Chondrocyte (in vitro differentiated cells): ENCODE data around the gene TEKT1. TPM values are rescaled to one million over a fixed set of nuclear protein-coding genes. Genes with fewer than 3 reads are reported as not detected.
"Not testable (repeated sequence)": the region's sequence is repeated elsewhere in the genome, so short reads cannot be mapped to it uniquely, and the experiment has no call there.

Source experiments
- DNase-seq: peaks from one replicate; pipeline ENCODE4 v3.0.0; 2021; ENCODE audit warnings: mixed read lengths, low spot score
- H3K27ac Mint-ChIP-seq: one replicate; pipeline ENCODE4 v1.8.0; 2021; ENCODE audit warnings: mild to moderate bottlenecking, moderate library complexity, mixed read lengths; ENCODE audit not compliant: unreplicated experiment
- H3K27me3 Mint-ChIP-seq: 2 replicates; pipeline ENCODE4 v1.8.0; 2021; ENCODE audit warnings: low read depth, mixed read lengths
- H3K36me3 Mint-ChIP-seq: 2 replicates; pipeline ENCODE4 v1.8.0; 2021; ENCODE audit warnings: low read depth, mixed read lengths
- H3K4me1 Mint-ChIP-seq: 2 replicates; pipeline ENCODE4 v1.8.0; 2021; ENCODE audit warnings: low read depth, mild to moderate bottlenecking, mixed read lengths
- H3K4me3 Mint-ChIP-seq: one replicate; pipeline ENCODE4 v1.8.0; 2021; ENCODE audit warnings: mild to moderate bottlenecking, moderate library complexity, mixed read lengths; ENCODE audit not compliant: unreplicated experiment
- H3K9me3 Mint-ChIP-seq: 2 replicates; pipeline ENCODE4 v1.8.0; 2021; ENCODE audit warnings: low read depth, mixed read lengths
- CTCF ChIP-seq: fragments of 200-600 bp; sonication (generic); IDR thresholded peaks from 2 replicates; pipeline ENCODE4 v1.5.0; 2021; ENCODE audit warnings: antibody characterized with exemption, mild to moderate bottlenecking, moderate library complexity
- long read RNA-seq: library from polyadenylated mRNA; stranded (forward); transcript quantifications from one replicate; pipeline ENCODE4 v2.0.0, GENCODE V29; 2021
- total RNA-seq: library from RNA; stranded (reverse); gene quantifications from 3 replicates; pipeline ENCODE4 v1.2.1, GENCODE V29; 2021

TEKT1 gene
- not detected in 3 replicates for total RNA-seq
- long read RNA-seq: 0 reads

GRCh38 chr17:6831661-6832263, at the start of gene TEKT1:
TEKT1 (minus strand) TSS chr17:6831729; CDS start chr17:6830376, 1,353 bp downstream.
- no peak for DNase-seq
- no peaks in the 10 kb centered on the region for H3K9me3 Mint-ChIP-seq
- peaks cover 63% of the 10 kb centered on the region for H3K27me3 Mint-ChIP-seq
- H3K4me3 Mint-ChIP-seq: peak within 1 kb of the TSS; percentile 49
- H3K36me3 Mint-ChIP-seq: no peaks in the 10 kb centered on the region
- H3K4me1 Mint-ChIP-seq: peaks cover 2% of the 10 kb centered on the region
- TF ChIP-seq CTCF: no peak
- no peak within 1 kb of the TSS for H3K27ac Mint-ChIP-seq

DNA sequence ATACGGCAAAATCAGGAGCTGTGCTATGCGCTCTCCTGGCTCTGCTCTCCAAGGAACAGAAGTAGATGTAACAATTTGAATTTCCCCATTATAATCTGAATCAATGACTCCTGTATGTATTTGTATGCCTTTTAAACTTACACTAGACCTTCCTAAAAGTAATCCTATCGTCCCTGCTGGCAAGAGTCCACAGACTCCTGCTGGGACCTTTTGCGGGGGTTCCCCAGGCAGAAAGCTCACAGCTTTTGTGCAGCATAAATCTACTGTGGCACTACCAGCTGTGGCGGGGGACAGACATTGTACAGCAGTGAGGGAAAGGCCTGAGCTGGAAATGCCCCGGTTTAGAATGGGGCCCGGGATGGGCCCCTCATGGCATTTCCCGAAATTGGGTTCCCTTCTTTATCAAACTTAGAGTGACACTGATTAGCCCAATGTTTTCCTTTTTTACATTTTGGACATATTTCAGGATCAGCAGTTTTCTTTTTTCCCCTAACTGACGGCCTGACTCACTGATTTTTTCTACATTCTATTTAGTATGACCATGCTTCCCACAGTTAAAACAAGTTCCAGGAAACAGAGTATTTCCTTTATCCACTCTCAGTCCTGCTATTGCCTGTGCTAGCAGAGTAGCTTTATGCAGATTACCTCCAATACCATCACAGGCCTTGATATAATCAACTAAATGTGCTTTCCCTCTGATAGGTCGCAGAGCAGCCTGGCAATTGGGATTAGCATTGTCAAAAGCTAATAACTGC, 47.9 kb upstream of the TEKT1 start:
- DNase-seq, H3K36me3 Mint-ChIP-seq, H3K4me1 Mint-ChIP-seq, H3K27ac Mint-ChIP-seq, H3K4me3 Mint-ChIP-seq: not testable (repeated sequence)
- H3K27me3 Mint-ChIP-seq: peaks cover 30% of the 10 kb centered on the region
- peaks cover 26% of the 10 kb centered on the region for H3K9me3 Mint-ChIP-seq

- H3K4me1 Mint-ChIP-seq, DNase-seq, H3K36me3 Mint-ChIP-seq, H3K9me3 Mint-ChIP-seq, H3K27ac Mint-ChIP-seq, H3K4me3 Mint-ChIP-seq: not testable (repeated sequence)
- peaks cover 27% of the 10 kb centered on the region for H3K27me3 Mint-ChIP-seq
Measured at GRCh38 chr17:6875276-6875675, 43.7 kb upstream of the TEKT1 start.

- H3K4me1 Mint-ChIP-seq: no peaks in the 10 kb centered on the region
- no peak overlapping the region for H3K4me3 Mint-ChIP-seq
- peaks cover 31% of the 10 kb centered on the region for H3K27me3 Mint-ChIP-seq
- no peaks in the 10 kb centered on the region for H3K9me3 Mint-ChIP-seq
- no peak for DNase-seq
- H3K27ac Mint-ChIP-seq: no peak overlapping the region
- TF ChIP-seq CTCF: no peak
- H3K36me3 Mint-ChIP-seq: no peaks in the 10 kb centered on the region
Measured at GRCh38 chr17:6872936-6873335, 41.4 kb upstream of the TEKT1 start.

GRCh38 chr17:6870841-6871240, 39.3 kb upstream of the TEKT1 start:
- H3K4me3 Mint-ChIP-seq: no peak overlapping the region
- H3K4me1 Mint-ChIP-seq: no peaks in the 10 kb centered on the region
- no peak overlapping the region for H3K27ac Mint-ChIP-seq
- no peaks in the 10 kb centered on the region for H3K9me3 Mint-ChIP-seq
- H3K27me3 Mint-ChIP-seq: peaks cover 22% of the 10 kb centered on the region
- DNase-seq: no peak
- no peak for TF ChIP-seq CTCF
- H3K36me3 Mint-ChIP-seq: no peaks in the 10 kb centered on the region

GRCh38 chr17:6868582-6868981, 37.1 kb upstream of the TEKT1 start:
- no peak for TF ChIP-seq CTCF
- H3K9me3 Mint-ChIP-seq: no peaks in the 10 kb centered on the region
- H3K4me1 Mint-ChIP-seq: no peaks in the 10 kb centered on the region
- H3K27ac Mint-ChIP-seq: no peak overlapping the region
- peaks cover 36% of the 10 kb centered on the region for H3K27me3 Mint-ChIP-seq
- H3K36me3 Mint-ChIP-seq: no peaks in the 10 kb centered on the region
- DNase-seq: no peak
- no peak overlapping the region for H3K4me3 Mint-ChIP-seq
